Measurements from ENCODE around the gene ADARB2.

ADARB2 gene

GRCh38 chr10:1712944-1713671, 24.2 kb downstream of the ADARB2 start:
- Histone ChIP-seq H3K4me1 (ENCODE audit: control insufficient read depth, insufficient read depth, low read length, unreplicated experiment) (no peaks in the 10 kb centered on the region), H3K4me3 (ENCODE audit: low read depth, low read length) (no peak overlapping the region), H3K27ac (ENCODE audit: low read depth, low read length) (no peak overlapping the region), H3K79me2 (ENCODE audit: control insufficient read depth, insufficient read depth, low read length, unreplicated experiment) (no peaks in the 10 kb centered on the region), H2AFZ (ENCODE audit: low read length, unreplicated experiment) (no peak overlapping the region), H3K36me3 (ENCODE audit: insufficient read depth, low read length) (no peaks in the 10 kb centered on the region), H3K27me3 (ENCODE audit: insufficient read depth, low read length) (no peaks in the 10 kb centered on the region)

GRCh38 chr10:1712314-1712713, 25.0 kb downstream of the ADARB2 start:
- Histone ChIP-seq H3K79me2 (ENCODE audit: control insufficient read depth, insufficient read depth, low read length, unreplicated experiment) (no peaks in the 10 kb centered on the region), H3K27me3 (ENCODE audit: insufficient read depth, low read length) (no peaks in the 10 kb centered on the region), H3K4me1 (ENCODE audit: control insufficient read depth, insufficient read depth, low read length, unreplicated experiment) (no peaks in the 10 kb centered on the region), H2AFZ (ENCODE audit: low read length, unreplicated experiment) (no peak overlapping the region), H3K27ac (ENCODE audit: low read depth, low read length) (no peak overlapping the region), H3K36me3 (ENCODE audit: insufficient read depth, low read length) (no peaks in the 10 kb centered on the region), H3K4me3 (ENCODE audit: low read depth, low read length) (no peak overlapping the region)

GRCh38 chr10:1709161-1709560, 28.2 kb downstream of the ADARB2 start:
- H2AFZ ChIP-seq (ENCODE audit: low read length, unreplicated experiment): no peak overlapping the region
- no peak overlapping the region for H3K4me3 ChIP-seq (ENCODE audit: low read depth, low read length)
- H3K27ac ChIP-seq (ENCODE audit: low read depth, low read length): no peak overlapping the region
- no peaks in the 10 kb centered on the region for H3K79me2 ChIP-seq (ENCODE audit: control insufficient read depth, insufficient read depth, low read length, unreplicated experiment)
- H3K27me3 ChIP-seq (ENCODE audit: insufficient read depth, low read length): no peaks in the 10 kb centered on the region
- H3K36me3 ChIP-seq (ENCODE audit: insufficient read depth, low read length): no peaks in the 10 kb centered on the region
- H3K4me1 ChIP-seq (ENCODE audit: control insufficient read depth, insufficient read depth, low read length, unreplicated experiment): no peaks in the 10 kb centered on the region

GRCh38 chr10:1708746-1709145, 28.6 kb downstream of the ADARB2 start:
- Histone ChIP-seq H3K27ac (ENCODE audit: low read depth, low read length) (no peak overlapping the region), H3K79me2 (ENCODE audit: control insufficient read depth, insufficient read depth, low read length, unreplicated experiment) (no peaks in the 10 kb centered on the region), H2AFZ (ENCODE audit: low read length, unreplicated experiment) (no peak overlapping the region), H3K36me3 (ENCODE audit: insufficient read depth, low read length) (no peaks in the 10 kb centered on the region), H3K4me3 (ENCODE audit: low read depth, low read length) (no peak overlapping the region), H3K27me3 (ENCODE audit: insufficient read depth, low read length) (no peaks in the 10 kb centered on the region), H3K4me1 (ENCODE audit: control insufficient read depth, insufficient read depth, low read length, unreplicated experiment) (no peaks in the 10 kb centered on the region)

- H3K4me1 ChIP-seq (ENCODE audit: control insufficient read depth, insufficient read depth, low read length, unreplicated experiment): no peaks in the 10 kb centered on the region
- no peak overlapping the region for H2AFZ ChIP-seq (ENCODE audit: low read length, unreplicated experiment)
These were observed 30.6 kb downstream of the ADARB2 start for GRCh38 chr10:1706711-1707110.

GRCh38 chr10:1706256-1706655, 31.1 kb downstream of the ADARB2 start:
- H3K27me3 ChIP-seq (ENCODE audit: insufficient read depth, low read length): no peaks in the 10 kb centered on the region
- H3K36me3 ChIP-seq (ENCODE audit: insufficient read depth, low read length): no peaks in the 10 kb centered on the region
- no peak overlapping the region for H2AFZ ChIP-seq (ENCODE audit: low read length, unreplicated experiment)

More at GRCh38 chr10:1706711-1707110, 30.6 kb downstream of the ADARB2 start:
- no peak overlapping the region for H3K4me3 ChIP-seq (ENCODE audit: low read depth, low read length)
- no peaks in the 10 kb centered on the region for H3K27me3 ChIP-seq (ENCODE audit: insufficient read depth, low read length)
- no peaks in the 10 kb centered on the region for H3K79me2 ChIP-seq (ENCODE audit: control insufficient read depth, insufficient read depth, low read length, unreplicated experiment)
- H3K36me3 ChIP-seq (ENCODE audit: insufficient read depth, low read length): no peaks in the 10 kb centered on the region
- no peak overlapping the region for H3K27ac ChIP-seq (ENCODE audit: low read depth, low read length)

GRCh38 chr10:1698185-1698584, 39.1 kb downstream of the ADARB2 start:
- H3K36me3 ChIP-seq (ENCODE audit: insufficient read depth, low read length): no peaks in the 10 kb centered on the region
- H3K4me1 ChIP-seq (ENCODE audit: control insufficient read depth, insufficient read depth, low read length, unreplicated experiment): no peaks in the 10 kb centered on the region
- no peak overlapping the region for H3K4me3 ChIP-seq (ENCODE audit: low read depth, low read length)
- H3K79me2 ChIP-seq (ENCODE audit: control insufficient read depth, insufficient read depth, low read length, unreplicated experiment): no peaks in the 10 kb centered on the region
- H2AFZ ChIP-seq (ENCODE audit: low read length, unreplicated experiment): no peak overlapping the region
- no peak overlapping the region for H3K27ac ChIP-seq (ENCODE audit: low read depth, low read length)
- H3K27me3 ChIP-seq (ENCODE audit: insufficient read depth, low read length): no peaks in the 10 kb centered on the region

More at GRCh38 chr10:1706256-1706655, 31.1 kb downstream of the ADARB2 start:
- H3K27ac ChIP-seq (ENCODE audit: low read depth, low read length): no peak overlapping the region
- H3K4me3 ChIP-seq (ENCODE audit: low read depth, low read length): no peak overlapping the region
- H3K4me1 ChIP-seq (ENCODE audit: control insufficient read depth, insufficient read depth, low read length, unreplicated experiment): no peaks in the 10 kb centered on the region
- H3K79me2 ChIP-seq (ENCODE audit: control insufficient read depth, insufficient read depth, low read length, unreplicated experiment): no peaks in the 10 kb centered on the region

- Histone ChIP-seq H3K79me2 (ENCODE audit: control insufficient read depth, insufficient read depth, low read length, unreplicated experiment) (no peaks in the 10 kb centered on the region), H3K27me3 (ENCODE audit: insufficient read depth, low read length) (no peaks in the 10 kb centered on the region), H3K27ac (ENCODE audit: low read depth, low read length) (no peak overlapping the region), H2AFZ (ENCODE audit: low read length, unreplicated experiment) (no peak overlapping the region), H3K36me3 (ENCODE audit: insufficient read depth, low read length) (no peaks in the 10 kb centered on the region), H3K4me3 (ENCODE audit: low read depth, low read length) (no peak overlapping the region), H3K4me1 (ENCODE audit: control insufficient read depth, insufficient read depth, low read length, unreplicated experiment) (no peaks in the 10 kb centered on the region)
These were observed 41.2 kb downstream of the ADARB2 start for GRCh38 chr10:1696106-1696505.

GRCh38 chr10:1690086-1690485, 47.2 kb downstream of the ADARB2 start:
- Histone ChIP-seq H3K27ac (ENCODE audit: low read depth, low read length) (no peak overlapping the region), H3K4me3 (ENCODE audit: low read depth, low read length) (no peak overlapping the region), H2AFZ (ENCODE audit: low read length, unreplicated experiment) (no peak overlapping the region), H3K27me3 (ENCODE audit: insufficient read depth, low read length) (no peaks in the 10 kb centered on the region), H3K79me2 (ENCODE audit: control insufficient read depth, insufficient read depth, low read length, unreplicated experiment) (no peaks in the 10 kb centered on the region), H3K36me3 (ENCODE audit: insufficient read depth, low read length) (no peaks in the 10 kb centered on the region), H3K4me1 (ENCODE audit: control insufficient read depth, insufficient read depth, low read length, unreplicated experiment) (no peaks in the 10 kb centered on the region)

- Histone ChIP-seq H3K36me3 (ENCODE audit: insufficient read depth, low read length) (no peaks in the 10 kb centered on the region), H3K4me3 (ENCODE audit: low read depth, low read length) (no peak overlapping the region), H3K27me3 (ENCODE audit: insufficient read depth, low read length) (no peaks in the 10 kb centered on the region), H2AFZ (ENCODE audit: low read length, unreplicated experiment) (no peak overlapping the region), H3K79me2 (ENCODE audit: control insufficient read depth, insufficient read depth, low read length, unreplicated experiment) (no peaks in the 10 kb centered on the region), H3K27ac (ENCODE audit: low read depth, low read length) (no peak overlapping the region), H3K4me1 (ENCODE audit: control insufficient read depth, insufficient read depth, low read length, unreplicated experiment) (no peaks in the 10 kb centered on the region)
These were observed 48.8 kb downstream of the ADARB2 start for GRCh38 chr10:1688531-1688930.

- Histone ChIP-seq H3K36me3 (ENCODE audit: insufficient read depth, low read length) (no peaks in the 10 kb centered on the region), H3K27ac (ENCODE audit: low read depth, low read length) (no peak overlapping the region), H3K4me1 (ENCODE audit: control insufficient read depth, insufficient read depth, low read length, unreplicated experiment) (no peaks in the 10 kb centered on the region), H3K79me2 (ENCODE audit: control insufficient read depth, insufficient read depth, low read length, unreplicated experiment) (no peaks in the 10 kb centered on the region), H3K27me3 (ENCODE audit: insufficient read depth, low read length) (no peaks in the 10 kb centered on the region), H3K4me3 (ENCODE audit: low read depth, low read length) (no peak overlapping the region), H2AFZ (ENCODE audit: low read length, unreplicated experiment) (no peak overlapping the region)
These were observed 49.6 kb downstream of the ADARB2 start for GRCh38 chr10:1687623-1688150.
